Skeletal muscle tissue (tissue), 4 donors: ENCODE data around the gene UGGT2. TPM values are rescaled to one million over a fixed set of nuclear protein-coding genes. Genes with fewer than 3 reads are reported as not detected.
"Not testable (repeated sequence)": the region's sequence is repeated elsewhere in the genome, so short reads cannot be mapped to it uniquely, and the experiment has no call there.

ENCODE experiments used
- H3K27ac ChIP-seq: one replicate; pipeline ENCODE4 v1.7.0; 2013; ENCODE audit warnings: mild to moderate bottlenecking, low read depth, low read length, inconsistent platforms
- H3K27me3 ChIP-seq, 3 donors: one replicate each; pipeline ENCODE4 v1.7.0; 2013; ENCODE audit warnings: low read length in 3 of 3; ENCODE audit not compliant: control insufficient read depth in 3 of 3, insufficient read depth in 3 of 3
- H3K36me3 ChIP-seq, 3 donors: one replicate each; pipeline ENCODE4 v1.7.0; 2013; ENCODE audit warnings: low read length in 3 of 3; ENCODE audit not compliant: control insufficient read depth in 3 of 3, insufficient read depth in 3 of 3
- H3K4me1 ChIP-seq, 3 donors: one replicate each; pipeline ENCODE4 v1.7.0; 2013; ENCODE audit warnings: low read length in 3 of 3, mild to moderate bottlenecking in 3 of 3; ENCODE audit not compliant: control insufficient read depth in 3 of 3, insufficient read depth in 3 of 3
- H3K4me3 ChIP-seq, 3 donors: one replicate each; pipeline ENCODE4 v1.7.0; 2013; ENCODE audit warnings: low read length in 3 of 3
- H3K9ac ChIP-seq, 3 donors: one replicate each; pipeline ENCODE4 v1.7.0; 2013; ENCODE audit warnings: low read length in 3 of 3, mild to moderate bottlenecking in 3 of 3, moderate library complexity in 2 of 3, low read depth in 1 of 3
- H3K9me3 ChIP-seq, 3 donors: one replicate each; pipeline ENCODE4 v1.7.0; 2013; ENCODE audit warnings: low read length in 3 of 3; ENCODE audit not compliant: control insufficient read depth in 3 of 3
- total RNA-seq: library from RNA; depleted of rRNA; stranded (reverse); fragments of >200 nt; gene quantifications from one replicate; pipeline ENCODE4 v1.2.3, GENCODE V29; 2014
- donor health status: Osteomylitis.

Gene UGGT2
- total RNA-seq, 1 donor from 2014 or later: 43.8 TPM

- no peak overlapping the region for H3K27ac ChIP-seq
- no peak overlapping the region for H3K4me3 ChIP-seq
- no peaks in the 10 kb centered on the region for H3K27me3 ChIP-seq
- H3K9me3 ChIP-seq: no peaks in the 10 kb centered on the region
- H3K36me3 ChIP-seq: peaks cover 0 to 2% (median 0%) of the 10 kb centered on the region in 3 donors
- H3K9ac ChIP-seq: no peak overlapping the region
- H3K4me1 ChIP-seq: no peaks in the 10 kb centered on the region
Measured at GRCh38 chr13:95987841-95988240, 65.4 kb downstream of the UGGT2 start.

GRCh38 chr13:95982144-95982543, 71.1 kb downstream of the UGGT2 start:
- H3K27me3 ChIP-seq: no peaks in the 10 kb centered on the region

DNA sequence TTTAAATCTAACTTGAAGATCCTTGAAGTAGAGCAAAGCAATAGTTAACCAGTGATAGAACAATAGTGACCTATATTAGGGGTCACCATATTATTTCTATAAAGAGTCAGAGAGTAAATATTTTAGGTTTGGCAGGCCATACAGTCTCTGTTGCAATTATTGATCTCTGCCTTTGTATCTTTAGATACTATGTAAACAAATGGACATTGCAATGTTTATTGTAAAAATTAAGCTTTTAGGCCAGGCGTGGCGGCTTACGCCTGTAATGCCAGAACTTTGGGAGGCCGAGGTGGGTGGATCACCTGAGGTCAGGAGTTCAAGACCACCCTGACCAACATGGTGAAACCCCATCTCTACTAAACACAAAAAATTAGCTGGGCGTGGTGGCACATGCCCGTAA, 80.5 kb downstream of the UGGT2 start:
- H3K27ac ChIP-seq, H3K9ac ChIP-seq, H3K27me3 ChIP-seq, H3K4me3 ChIP-seq, H3K9me3 ChIP-seq, H3K36me3 ChIP-seq, H3K4me1 ChIP-seq: not testable (repeated sequence)

More at GRCh38 chr13:95982144-95982543, 71.1 kb downstream of the UGGT2 start:
- Histone ChIP-seq H3K9ac (no peak overlapping the region), H3K4me1 (no peaks in the 10 kb centered on the region), H3K9me3 (no peaks in the 10 kb centered on the region), H3K4me3 (no peak overlapping the region), H3K27ac (no peak overlapping the region), H3K36me3 (no peaks in the 10 kb centered on the region)

GRCh38 chr13:95970878-95971277, 82.3 kb downstream of the UGGT2 start:
- Histone ChIP-seq H3K4me1 (no peaks in the 10 kb centered on the region), H3K9me3 (no peaks in the 10 kb centered on the region), H3K27me3 (no peaks in the 10 kb centered on the region), H3K36me3 (peaks cover 0 to 4% (median 3%) of the 10 kb centered on the region in 3 donors), H3K27ac (no peak overlapping the region), H3K4me3 (no peak overlapping the region), H3K9ac (no peak overlapping the region)

DNA sequence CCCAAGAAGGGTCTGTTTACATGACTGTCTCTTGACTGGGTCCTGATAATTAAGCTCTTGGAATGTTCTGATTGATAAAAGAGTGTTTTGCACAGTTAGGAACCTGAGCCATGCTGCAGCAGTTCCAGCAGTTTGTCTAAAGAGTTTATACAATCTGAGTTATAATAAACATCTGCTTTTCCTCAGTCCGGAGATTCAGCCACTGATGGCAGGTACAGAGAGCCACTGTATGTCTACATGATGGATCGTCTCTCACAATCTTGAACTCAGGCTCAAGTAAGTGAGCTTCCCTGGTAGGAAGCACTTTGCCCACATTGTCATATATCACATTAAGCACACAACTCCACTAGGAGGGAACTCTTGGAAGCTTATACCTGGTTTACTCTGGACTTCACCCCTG, 84.3 kb downstream of the UGGT2 start:
- Histone ChIP-seq H3K4me3 (no peak overlapping the region), H3K36me3 (peaks cover 0 to 4% (median 3%) of the 10 kb centered on the region in 3 donors), H3K9me3 (no peaks in the 10 kb centered on the region), H3K4me1 (no peaks in the 10 kb centered on the region), H3K27me3 (no peaks in the 10 kb centered on the region), H3K9ac (no peak overlapping the region), H3K27ac (no peak overlapping the region)

DNA sequence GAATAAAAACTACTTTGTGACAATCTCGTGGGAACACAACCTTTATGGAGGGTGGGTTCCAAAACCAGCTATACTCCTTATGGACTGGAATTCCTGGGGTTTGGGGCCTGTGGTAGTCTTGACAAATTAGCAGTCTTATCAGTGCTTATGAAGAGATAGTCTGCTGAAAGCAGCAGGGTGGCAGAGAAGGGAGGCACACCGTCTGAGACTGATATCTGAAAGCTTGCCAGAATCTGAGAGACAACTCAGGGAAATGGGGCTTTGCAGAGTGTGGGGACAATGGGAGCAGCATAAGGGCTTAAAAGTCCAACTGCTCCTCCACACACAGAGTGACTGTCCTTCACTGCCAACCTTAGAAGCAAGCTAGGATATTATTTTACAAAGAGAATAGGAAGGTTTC, 95.9 kb downstream of the UGGT2 start:
- H3K36me3 ChIP-seq: peaks cover 0 to 9% (median 6%) of the 10 kb centered on the region in 3 donors
- no peak overlapping the region for H3K4me3 ChIP-seq
- H3K27ac ChIP-seq: no peak overlapping the region
- H3K9ac ChIP-seq: no peak overlapping the region
- no peaks in the 10 kb centered on the region for H3K4me1 ChIP-seq
- no peaks in the 10 kb centered on the region for H3K27me3 ChIP-seq
- H3K9me3 ChIP-seq: peaks cover 0 to 3% (median 0%) of the 10 kb centered on the region in 3 donors

- H3K27me3 ChIP-seq: no peaks in the 10 kb centered on the region
- peaks cover 0 to 9% (median 6%) of the 10 kb centered on the region in 3 donors for H3K36me3 ChIP-seq
- H3K27ac ChIP-seq: no peak overlapping the region
- no peaks in the 10 kb centered on the region for H3K4me1 ChIP-seq
- peaks cover 0 to 3% (median 0%) of the 10 kb centered on the region in 3 donors for H3K9me3 ChIP-seq
- H3K4me3 ChIP-seq: no peak overlapping the region
- H3K9ac ChIP-seq: no peak overlapping the region
Measured at GRCh38 chr13:95956589-95957148, 96.5 kb downstream of the UGGT2 start.

DNA sequence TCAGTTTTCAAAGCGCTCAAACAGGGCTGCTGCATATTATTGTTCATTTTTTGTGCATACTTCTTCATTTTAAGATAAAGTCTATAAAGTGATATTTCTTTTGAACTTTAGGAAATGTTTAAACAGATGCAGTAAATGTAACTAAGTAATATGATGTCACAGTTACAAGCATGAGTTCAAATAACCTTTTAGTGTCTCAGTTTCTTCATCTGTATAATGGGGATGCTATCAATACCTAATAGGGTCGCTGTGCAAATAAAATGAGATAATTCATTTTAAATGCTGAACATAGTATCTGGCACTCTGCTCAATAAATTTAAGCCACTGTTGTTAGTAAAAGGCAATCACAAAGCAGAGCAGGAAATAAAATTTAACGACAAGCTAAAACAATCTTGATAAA, 97.5 kb downstream of the UGGT2 start:
- no peaks in the 10 kb centered on the region for H3K27me3 ChIP-seq
- peaks cover 0 to 3% (median 0%) of the 10 kb centered on the region in 3 donors for H3K9me3 ChIP-seq
- no peak overlapping the region for H3K9ac ChIP-seq
- H3K4me3 ChIP-seq: no peak overlapping the region
- H3K27ac ChIP-seq: no peak overlapping the region
- no peaks in the 10 kb centered on the region for H3K4me1 ChIP-seq
- H3K36me3 ChIP-seq: peaks cover 0 to 9% (median 6%) of the 10 kb centered on the region in 3 donors

DNA sequence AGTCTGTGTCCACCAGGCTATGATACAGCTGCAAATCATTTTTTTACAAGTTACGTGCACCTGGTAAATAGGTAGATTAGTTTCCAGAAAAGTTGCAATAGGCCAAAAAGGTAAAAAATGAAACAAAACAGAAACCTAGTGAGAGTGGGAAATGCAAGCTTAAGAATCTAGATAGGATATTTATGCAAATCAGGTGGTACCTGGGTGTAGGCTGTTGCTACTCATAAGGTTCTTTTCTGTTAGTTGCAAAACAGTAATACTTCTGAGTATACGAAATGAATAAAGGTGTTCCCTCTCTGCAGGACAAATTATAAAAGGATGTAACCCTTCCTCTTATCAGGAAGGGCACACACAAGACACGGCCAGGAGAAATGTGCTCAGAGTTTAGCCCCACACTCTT, 97.9 kb downstream of the UGGT2 start:
- Histone ChIP-seq H3K4me3 (no peak overlapping the region), H3K27me3 (no peaks in the 10 kb centered on the region), H3K9ac (no peak overlapping the region), H3K27ac (no peak overlapping the region), H3K9me3 (peaks cover 0 to 3% (median 0%) of the 10 kb centered on the region in 3 donors), H3K4me1 (no peaks in the 10 kb centered on the region), H3K36me3 (peaks cover 0 to 9% (median 6%) of the 10 kb centered on the region in 3 donors)

DNA sequence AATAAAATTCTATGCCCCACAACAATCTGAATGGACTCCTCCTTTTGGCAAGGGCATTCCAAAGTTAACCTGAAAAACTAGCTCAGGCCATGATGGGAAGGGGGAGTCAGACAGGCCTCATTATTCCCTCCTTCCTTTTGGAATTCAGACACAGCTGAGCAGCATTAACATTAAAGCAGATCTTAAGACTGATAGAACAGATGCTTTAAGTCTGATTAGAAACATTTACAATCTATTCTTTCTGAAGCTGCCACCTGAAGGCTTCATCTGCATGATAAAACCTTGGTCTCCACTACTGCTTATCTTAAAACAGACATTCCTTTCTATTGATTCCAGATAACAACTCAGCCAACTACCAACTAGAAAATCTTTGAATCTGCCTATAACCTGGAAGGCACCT, 98.9 kb downstream of the UGGT2 start:
- Histone ChIP-seq H3K4me3 (no peak overlapping the region), H3K36me3 (peaks cover 0 to 6% (median 3%) of the 10 kb centered on the region in 3 donors), H3K9me3 (no peaks in the 10 kb centered on the region), H3K9ac (no peak overlapping the region), H3K27me3 (no peaks in the 10 kb centered on the region), H3K27ac (no peak overlapping the region), H3K4me1 (no peaks in the 10 kb centered on the region)
